GM12865 (cell line): ENCODE data around the gene KRTAP5-8.
"Not testable (repeated sequence)": the region's sequence is repeated elsewhere in the genome, so short reads cannot be mapped to it uniquely, and the experiment has no call there.

Source experiments
- DNase-seq: peaks from one replicate; pipeline ENCODE4 v3.0.0; 2010; ENCODE audit warnings: low read depth
- H3K4me3 ChIP-seq: 2 replicates; pipeline ENCODE4 v1.5.1; 2011; ENCODE audit warnings: mild to moderate bottlenecking, low read depth, low read length, control low read depth
- TF ChIP-seq, protein P1 (sequence below): IDR thresholded peaks from 2 replicates; pipeline ENCODE4 v1.5.1; 2011; ENCODE audit warnings: low read length, control low read depth, low read depth, inconsistent platforms; ENCODE audit not compliant: insufficient read depth; ENCODE audit errors: missing control alignments

Gene KRTAP5-8

DNA sequence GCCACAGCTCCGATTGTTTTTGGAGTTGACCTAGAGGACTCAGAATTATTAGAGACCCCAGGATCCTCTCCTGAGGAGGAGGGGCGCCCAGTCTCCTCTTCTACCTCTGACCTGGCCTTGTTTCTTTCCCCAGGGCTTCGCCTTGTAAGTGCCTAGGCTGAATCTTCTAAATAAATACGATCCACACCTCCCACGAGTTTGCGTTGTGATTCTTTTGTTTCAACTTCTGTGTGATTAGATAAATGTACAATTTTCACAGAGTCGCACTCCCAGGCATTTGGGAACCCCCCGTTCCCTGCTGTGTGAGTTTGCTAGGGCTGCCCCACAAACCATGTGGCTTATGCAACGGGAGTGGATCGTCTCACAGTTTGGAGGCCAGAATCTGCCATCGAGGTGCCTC, 1.2 kb downstream of the KRTAP5-8 start:
- TF ChIP-seq, protein P1, sequence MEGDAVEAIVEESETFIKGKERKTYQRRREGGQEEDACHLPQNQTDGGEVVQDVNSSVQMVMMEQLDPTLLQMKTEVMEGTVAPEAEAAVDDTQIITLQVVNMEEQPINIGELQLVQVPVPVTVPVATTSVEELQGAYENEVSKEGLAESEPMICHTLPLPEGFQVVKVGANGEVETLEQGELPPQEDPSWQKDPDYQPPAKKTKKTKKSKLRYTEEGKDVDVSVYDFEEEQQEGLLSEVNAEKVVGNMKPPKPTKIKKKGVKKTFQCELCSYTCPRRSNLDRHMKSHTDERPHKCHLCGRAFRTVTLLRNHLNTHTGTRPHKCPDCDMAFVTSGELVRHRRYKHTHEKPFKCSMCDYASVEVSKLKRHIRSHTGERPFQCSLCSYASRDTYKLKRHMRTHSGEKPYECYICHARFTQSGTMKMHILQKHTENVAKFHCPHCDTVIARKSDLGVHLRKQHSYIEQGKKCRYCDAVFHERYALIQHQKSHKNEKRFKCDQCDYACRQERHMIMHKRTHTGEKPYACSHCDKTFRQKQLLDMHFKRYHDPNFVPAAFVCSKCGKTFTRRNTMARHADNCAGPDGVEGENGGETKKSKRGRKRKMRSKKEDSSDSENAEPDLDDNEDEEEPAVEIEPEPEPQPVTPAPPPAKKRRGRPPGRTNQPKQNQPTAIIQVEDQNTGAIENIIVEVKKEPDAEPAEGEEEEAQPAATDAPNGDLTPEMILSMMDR, result no peak
- no peak overlapping the region for H3K4me3 ChIP-seq
- DNase-seq, result no peak

GRCh38 chr11:71539971-71540370, 2.1 kb downstream of the KRTAP5-8 start:
- DNase-seq, result peak; percentile 84
- H3K4me3 ChIP-seq, result not testable (repeated sequence)

DNA sequence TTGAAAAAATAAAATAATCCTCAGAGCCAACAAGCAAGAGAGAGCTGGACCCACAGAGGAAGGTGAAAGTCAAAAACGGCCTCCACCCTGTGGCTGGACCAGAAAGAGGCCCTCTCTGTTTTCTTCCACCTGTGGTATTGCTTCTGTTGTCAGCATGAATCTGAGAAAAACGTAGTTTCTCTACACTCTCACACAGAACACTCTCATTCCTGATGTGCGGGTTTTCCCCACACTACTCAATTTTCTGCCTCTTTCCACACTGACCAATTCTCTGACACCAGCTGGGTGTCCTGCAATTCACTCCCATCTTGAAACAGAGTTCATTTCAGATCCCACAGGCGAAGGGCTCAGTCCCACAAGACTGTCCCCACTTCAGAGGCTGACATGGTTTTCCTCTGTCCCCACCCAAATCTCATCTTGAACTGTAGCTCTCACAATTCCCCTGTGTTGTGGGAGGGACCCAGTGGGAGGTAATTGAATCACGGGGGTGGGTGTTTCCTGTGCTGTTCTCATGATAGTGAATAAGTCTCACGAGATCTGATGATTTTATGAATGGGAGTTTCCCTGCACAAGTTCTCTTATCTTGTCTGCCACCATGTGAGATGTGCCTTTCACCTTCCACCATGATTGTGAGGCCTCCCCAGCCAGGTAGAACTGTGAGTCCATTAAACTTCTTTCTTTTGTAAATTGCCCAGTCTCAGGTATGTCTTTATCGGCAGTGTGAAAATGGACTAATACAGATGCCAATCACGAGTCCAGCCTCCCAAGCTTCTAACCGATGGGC, 2.9 kb downstream of the KRTAP5-8 start:
- peak; percentile 85 for DNase-seq
- not testable (repeated sequence) for H3K4me3 ChIP-seq

DNA sequence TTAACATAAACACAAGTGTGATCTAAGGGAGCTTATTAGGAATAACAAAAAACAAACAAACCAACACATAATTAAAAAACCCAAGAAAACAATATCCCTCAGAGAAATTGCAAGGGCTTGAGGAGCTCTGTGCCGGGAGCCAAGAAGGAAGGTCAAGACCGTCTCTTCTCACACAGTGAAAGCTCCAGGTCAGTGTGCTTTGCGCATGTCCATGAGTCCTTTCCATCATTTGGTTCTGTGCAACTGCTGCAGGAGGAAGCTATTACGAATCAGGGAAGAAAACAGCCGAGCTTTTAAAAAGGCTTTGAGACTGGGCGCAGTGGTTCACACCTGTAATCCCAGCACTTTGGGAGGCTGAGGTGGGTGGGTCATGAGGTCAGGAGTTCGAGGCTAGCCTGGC, 4.6 kb downstream of the KRTAP5-8 start:
- H3K4me3 ChIP-seq, result no peak overlapping the region
- TF ChIP-seq, protein P1, result no peak
- DNase-seq, result no peak

- peak; percentile 82 for DNase-seq
These were observed 5.3 kb downstream of the KRTAP5-8 start for GRCh38 chr11:71542879-71543777.

DNA sequence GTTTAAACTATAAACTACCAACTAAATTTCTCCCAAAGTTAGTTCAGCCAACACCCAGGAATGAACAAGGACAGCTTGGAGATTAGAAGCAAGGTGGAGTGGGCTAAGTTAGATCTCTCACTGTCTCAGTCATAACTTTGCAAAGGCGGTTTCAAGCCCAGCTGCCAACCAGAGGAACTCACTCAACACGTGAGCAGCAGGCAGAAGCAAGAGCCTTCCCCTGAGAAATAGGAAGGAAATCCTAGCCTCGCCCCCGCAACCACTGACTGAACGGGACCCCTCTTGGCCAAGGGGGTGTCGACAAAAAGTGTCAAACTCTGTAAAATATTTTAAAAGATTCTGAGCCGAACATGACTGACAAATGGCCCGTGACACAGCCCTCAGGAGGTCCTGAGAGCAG, 6.0 kb downstream of the KRTAP5-8 start:
- no peak overlapping the region for H3K4me3 ChIP-seq
- TF ChIP-seq, protein P1, result no peak
- peak; percentile 37 for DNase-seq

More at GRCh38 chr11:71542879-71543777, 5.3 kb downstream of the KRTAP5-8 start:
- TF ChIP-seq, protein P1, result no peak
- no peak overlapping the region for H3K4me3 ChIP-seq

GRCh38 chr11:71544525-71545214, 6.8 kb downstream of the KRTAP5-8 start:
- no peak overlapping the region for H3K4me3 ChIP-seq
- TF ChIP-seq, protein P1, result no peak
- DNase-seq, result no peak
